HEK293 (cell line): ENCODE results near the gene HMGXB3.

ENCODE experiments used
- CTCF ChIP-seq: fragments of 450-650 bp; formaldehyde crosslinking; IDR thresholded peaks from 2 replicates; pipeline ENCODE4 v1.5.1; 2016; ENCODE audit warnings: missing biosample characterization, missing genetic modification characterization
- HOXA7 ChIP-seq: sonication (generic); formaldehyde crosslinking; IDR thresholded peaks from 2 replicates; pipeline ENCODE4 v1.8.1; 2022; ENCODE audit warnings: missing genetic modification reagents, borderline replicate concordance
- TCF7L2 ChIP-seq: IDR thresholded peaks from 2 replicates; pipeline ENCODE4 v1.6.1; 2011; ENCODE audit warnings: low read depth, mild to moderate bottlenecking, inconsistent platforms, low read length, moderate library complexity, borderline replicate concordance
- YY1 ChIP-seq: fragments of 450-650 bp; formaldehyde crosslinking; IDR thresholded peaks from 2 replicates; pipeline ENCODE4 v1.5.1; 2018; ENCODE audit warnings: missing biosample characterization, missing genetic modification characterization
- ZBTB20 ChIP-seq: fragments of 450-650 bp; formaldehyde crosslinking; IDR thresholded peaks from 2 replicates; pipeline ENCODE4 v1.5.1; 2016; ENCODE audit warnings: missing biosample characterization, missing genetic modification characterization
- ZNF302 ChIP-seq: fragments of 450-650 bp; formaldehyde crosslinking; IDR thresholded peaks from 2 replicates; pipeline ENCODE4 v1.5.1; 2016; ENCODE audit warnings: missing biosample characterization, missing genetic modification characterization, low read depth
- ZNF529 ChIP-seq: fragments of 450-650 bp; formaldehyde crosslinking; IDR thresholded peaks from 2 replicates; pipeline ENCODE4 v1.5.1; 2017; ENCODE audit warnings: missing genetic modification characterization, missing biosample characterization; ENCODE audit not compliant: insufficient replicate concordance
- ZNF549 ChIP-seq: fragments of 450-650 bp; IDR thresholded peaks from 2 replicates; pipeline ENCODE4 v1.5.1; 2018; ENCODE audit warnings: missing biosample characterization, missing genetic modification characterization, mild to moderate bottlenecking, inconsistent platforms, moderate library complexity
- ZNF561 ChIP-seq: fragments of 450-650 bp; IDR thresholded peaks from 2 replicates; pipeline ENCODE4 v1.5.1; 2018; ENCODE audit warnings: missing biosample characterization, missing genetic modification characterization, borderline replicate concordance
- ZNF629 ChIP-seq: fragments of 450-650 bp; formaldehyde crosslinking; IDR thresholded peaks from 2 replicates; pipeline ENCODE4 v1.5.1; 2017; ENCODE audit warnings: missing biosample characterization, missing genetic modification characterization
- TF ChIP-seq, protein P1 (sequence below): fragments of 450-650 bp; formaldehyde crosslinking; IDR thresholded peaks from 2 replicates; pipeline ENCODE4 v1.5.1; 2016; ENCODE audit warnings: missing biosample characterization, missing genetic modification characterization
- TF ChIP-seq, protein P2 (sequence below): fragments of 450-650 bp; formaldehyde crosslinking; optimal IDR thresholded peaks from 2 replicates; pipeline ENCODE3; 2016; ENCODE audit warnings: missing biosample characterization, mild to moderate bottlenecking, missing genetic modification characterization
- TF ChIP-seq, protein P3 (sequence below): fragments of 450-650 bp; formaldehyde crosslinking; IDR thresholded peaks from 2 replicates; pipeline ENCODE4 v1.5.1; 2016; ENCODE audit warnings: missing biosample characterization, missing genetic modification characterization
- TF ChIP-seq, protein P4 (sequence below): fragments of 450-650 bp; formaldehyde crosslinking; IDR thresholded peaks from 2 replicates; pipeline ENCODE4 v1.5.1; 2017; ENCODE audit warnings: missing biosample characterization, missing genetic modification characterization

- TF ChIP-seq CTCF (tag by site-specific recombination) (no peak), HOXA7 (CRISPR knock-in tag) (no peak), TCF7L2 (no peak), ZBTB20 (tag by site-specific recombination) (no peak), ZNF561 (tag by site-specific recombination) (no peak), YY1 (tag by site-specific recombination) (no peak), ZNF549 (tag by site-specific recombination) (no peak), ZNF629 (no peak), ZNF529 (tag by site-specific recombination) (no peak), ZNF302 (tag by site-specific recombination) (no peak)
- TF ChIP-seq, protein P1, sequence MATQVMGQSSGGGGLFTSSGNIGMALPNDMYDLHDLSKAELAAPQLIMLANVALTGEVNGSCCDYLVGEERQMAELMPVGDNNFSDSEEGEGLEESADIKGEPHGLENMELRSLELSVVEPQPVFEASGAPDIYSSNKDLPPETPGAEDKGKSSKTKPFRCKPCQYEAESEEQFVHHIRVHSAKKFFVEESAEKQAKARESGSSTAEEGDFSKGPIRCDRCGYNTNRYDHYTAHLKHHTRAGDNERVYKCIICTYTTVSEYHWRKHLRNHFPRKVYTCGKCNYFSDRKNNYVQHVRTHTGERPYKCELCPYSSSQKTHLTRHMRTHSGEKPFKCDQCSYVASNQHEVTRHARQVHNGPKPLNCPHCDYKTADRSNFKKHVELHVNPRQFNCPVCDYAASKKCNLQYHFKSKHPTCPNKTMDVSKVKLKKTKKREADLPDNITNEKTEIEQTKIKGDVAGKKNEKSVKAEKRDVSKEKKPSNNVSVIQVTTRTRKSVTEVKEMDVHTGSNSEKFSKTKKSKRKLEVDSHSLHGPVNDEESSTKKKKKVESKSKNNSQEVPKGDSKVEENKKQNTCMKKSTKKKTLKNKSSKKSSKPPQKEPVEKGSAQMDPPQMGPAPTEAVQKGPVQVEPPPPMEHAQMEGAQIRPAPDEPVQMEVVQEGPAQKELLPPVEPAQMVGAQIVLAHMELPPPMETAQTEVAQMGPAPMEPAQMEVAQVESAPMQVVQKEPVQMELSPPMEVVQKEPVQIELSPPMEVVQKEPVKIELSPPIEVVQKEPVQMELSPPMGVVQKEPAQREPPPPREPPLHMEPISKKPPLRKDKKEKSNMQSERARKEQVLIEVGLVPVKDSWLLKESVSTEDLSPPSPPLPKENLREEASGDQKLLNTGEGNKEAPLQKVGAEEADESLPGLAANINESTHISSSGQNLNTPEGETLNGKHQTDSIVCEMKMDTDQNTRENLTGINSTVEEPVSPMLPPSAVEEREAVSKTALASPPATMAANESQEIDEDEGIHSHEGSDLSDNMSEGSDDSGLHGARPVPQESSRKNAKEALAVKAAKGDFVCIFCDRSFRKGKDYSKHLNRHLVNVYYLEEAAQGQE (tag by site-specific recombination): no peak
- TF ChIP-seq, protein P2, sequence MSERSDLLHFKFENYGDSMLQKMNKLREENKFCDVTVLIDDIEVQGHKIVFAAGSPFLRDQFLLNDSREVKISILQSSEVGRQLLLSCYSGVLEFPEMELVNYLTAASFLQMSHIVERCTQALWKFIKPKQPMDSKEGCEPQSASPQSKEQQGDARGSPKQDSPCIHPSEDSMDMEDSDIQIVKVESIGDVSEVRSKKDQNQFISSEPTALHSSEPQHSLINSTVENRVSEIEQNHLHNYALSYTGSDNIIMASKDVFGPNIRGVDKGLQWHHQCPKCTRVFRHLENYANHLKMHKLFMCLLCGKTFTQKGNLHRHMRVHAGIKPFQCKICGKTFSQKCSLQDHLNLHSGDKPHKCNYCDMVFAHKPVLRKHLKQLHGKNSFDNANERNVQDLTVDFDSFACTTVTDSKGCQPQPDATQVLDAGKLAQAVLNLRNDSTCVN (tag by site-specific recombination): no peak
- TF ChIP-seq, protein P3, sequence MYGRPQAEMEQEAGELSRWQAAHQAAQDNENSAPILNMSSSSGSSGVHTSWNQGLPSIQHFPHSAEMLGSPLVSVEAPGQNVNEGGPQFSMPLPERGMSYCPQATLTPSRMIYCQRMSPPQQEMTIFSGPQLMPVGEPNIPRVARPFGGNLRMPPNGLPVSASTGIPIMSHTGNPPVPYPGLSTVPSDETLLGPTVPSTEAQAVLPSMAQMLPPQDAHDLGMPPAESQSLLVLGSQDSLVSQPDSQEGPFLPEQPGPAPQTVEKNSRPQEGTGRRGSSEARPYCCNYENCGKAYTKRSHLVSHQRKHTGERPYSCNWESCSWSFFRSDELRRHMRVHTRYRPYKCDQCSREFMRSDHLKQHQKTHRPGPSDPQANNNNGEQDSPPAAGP (tag by site-specific recombination): no peak
- TF ChIP-seq, protein P4, sequence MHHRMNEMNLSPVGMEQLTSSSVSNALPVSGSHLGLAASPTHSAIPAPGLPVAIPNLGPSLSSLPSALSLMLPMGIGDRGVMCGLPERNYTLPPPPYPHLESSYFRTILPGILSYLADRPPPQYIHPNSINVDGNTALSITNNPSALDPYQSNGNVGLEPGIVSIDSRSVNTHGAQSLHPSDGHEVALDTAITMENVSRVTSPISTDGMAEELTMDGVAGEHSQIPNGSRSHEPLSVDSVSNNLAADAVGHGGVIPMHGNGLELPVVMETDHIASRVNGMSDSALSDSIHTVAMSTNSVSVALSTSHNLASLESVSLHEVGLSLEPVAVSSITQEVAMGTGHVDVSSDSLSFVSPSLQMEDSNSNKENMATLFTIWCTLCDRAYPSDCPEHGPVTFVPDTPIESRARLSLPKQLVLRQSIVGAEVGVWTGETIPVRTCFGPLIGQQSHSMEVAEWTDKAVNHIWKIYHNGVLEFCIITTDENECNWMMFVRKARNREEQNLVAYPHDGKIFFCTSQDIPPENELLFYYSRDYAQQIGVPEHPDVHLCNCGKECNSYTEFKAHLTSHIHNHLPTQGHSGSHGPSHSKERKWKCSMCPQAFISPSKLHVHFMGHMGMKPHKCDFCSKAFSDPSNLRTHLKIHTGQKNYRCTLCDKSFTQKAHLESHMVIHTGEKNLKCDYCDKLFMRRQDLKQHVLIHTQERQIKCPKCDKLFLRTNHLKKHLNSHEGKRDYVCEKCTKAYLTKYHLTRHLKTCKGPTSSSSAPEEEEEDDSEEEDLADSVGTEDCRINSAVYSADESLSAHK: no peak
These were observed 43.3 kb downstream of the HMGXB3 start for GRCh38 chr5:150043657-150044328.
